ENCODE measurements around the gene RAMAC.
A peak's percentile ranks its signal among the peaks of the same experiment; 100 is the strongest.

RAMAC gene

GRCh38 chr15:82968066-82968465, 17.9 kb upstream of the RAMAC start:
- Histone ChIP-seq H3K4me3 (ENCODE audit: low read depth, low read length) (no peak overlapping the region), H3K4me1 (ENCODE audit: control insufficient read depth, insufficient read depth, low read length, unreplicated experiment) (no peaks in the 10 kb centered on the region), H3K27ac (ENCODE audit: low read depth, low read length) (no peak overlapping the region), H3K79me2 (ENCODE audit: control insufficient read depth, insufficient read depth, low read length, unreplicated experiment) (peaks cover 5% of the 10 kb centered on the region), H3K27me3 (ENCODE audit: insufficient read depth, low read length) (no peaks in the 10 kb centered on the region), H2AFZ (ENCODE audit: low read length, unreplicated experiment) (no peak overlapping the region), H3K36me3 (ENCODE audit: insufficient read depth, low read length) (no peaks in the 10 kb centered on the region)

- H3K27ac ChIP-seq (ENCODE audit: low read depth, low read length), result no peak overlapping the region
- peaks cover 8% of the 10 kb centered on the region for H3K79me2 ChIP-seq (ENCODE audit: control insufficient read depth, insufficient read depth, low read length, unreplicated experiment)
- no peaks in the 10 kb centered on the region for H3K27me3 ChIP-seq (ENCODE audit: insufficient read depth, low read length)
- no peaks in the 10 kb centered on the region for H3K4me1 ChIP-seq (ENCODE audit: control insufficient read depth, insufficient read depth, low read length, unreplicated experiment)
- no peaks in the 10 kb centered on the region for H3K36me3 ChIP-seq (ENCODE audit: insufficient read depth, low read length)
- H2AFZ ChIP-seq (ENCODE audit: low read length, unreplicated experiment), result no peak overlapping the region
- no peak overlapping the region for H3K4me3 ChIP-seq (ENCODE audit: low read depth, low read length)
These were observed 16.7 kb upstream of the RAMAC start for GRCh38 chr15:82969353-82969752.

- H3K79me2 ChIP-seq (ENCODE audit: control insufficient read depth, insufficient read depth, low read length, unreplicated experiment), result peaks cover 8% of the 10 kb centered on the region
- no peak overlapping the region for H2AFZ ChIP-seq (ENCODE audit: low read length, unreplicated experiment)
- no peak overlapping the region for H3K27ac ChIP-seq (ENCODE audit: low read depth, low read length)
- H3K27me3 ChIP-seq (ENCODE audit: insufficient read depth, low read length), result no peaks in the 10 kb centered on the region
- no peaks in the 10 kb centered on the region for H3K36me3 ChIP-seq (ENCODE audit: insufficient read depth, low read length)
- no peak overlapping the region for H3K4me3 ChIP-seq (ENCODE audit: low read depth, low read length)
- H3K4me1 ChIP-seq (ENCODE audit: control insufficient read depth, insufficient read depth, low read length, unreplicated experiment), result no peaks in the 10 kb centered on the region
These were observed 15.8 kb upstream of the RAMAC start for GRCh38 chr15:82970078-82970686.

GRCh38 chr15:82970696-82971095, 15.3 kb upstream of the RAMAC start:
- Histone ChIP-seq H3K79me2 (ENCODE audit: control insufficient read depth, insufficient read depth, low read length, unreplicated experiment) (peaks cover 8% of the 10 kb centered on the region), H3K4me1 (ENCODE audit: control insufficient read depth, insufficient read depth, low read length, unreplicated experiment) (no peaks in the 10 kb centered on the region), H2AFZ (ENCODE audit: low read length, unreplicated experiment) (no peak overlapping the region), H3K27ac (ENCODE audit: low read depth, low read length) (no peak overlapping the region), H3K4me3 (ENCODE audit: low read depth, low read length) (no peak overlapping the region), H3K27me3 (ENCODE audit: insufficient read depth, low read length) (no peaks in the 10 kb centered on the region), H3K36me3 (ENCODE audit: insufficient read depth, low read length) (no peaks in the 10 kb centered on the region)

- H3K79me2 ChIP-seq (ENCODE audit: control insufficient read depth, insufficient read depth, low read length, unreplicated experiment), result peaks cover 8% of the 10 kb centered on the region
- no peaks in the 10 kb centered on the region for H3K36me3 ChIP-seq (ENCODE audit: insufficient read depth, low read length)
- no peaks in the 10 kb centered on the region for H3K4me1 ChIP-seq (ENCODE audit: control insufficient read depth, insufficient read depth, low read length, unreplicated experiment)
- H2AFZ ChIP-seq (ENCODE audit: low read length, unreplicated experiment), result no peak overlapping the region
- H3K4me3 ChIP-seq (ENCODE audit: low read depth, low read length), result no peak overlapping the region
- H3K27ac ChIP-seq (ENCODE audit: low read depth, low read length), result no peak overlapping the region
- H3K27me3 ChIP-seq (ENCODE audit: insufficient read depth, low read length), result no peaks in the 10 kb centered on the region
These were observed 14.6 kb upstream of the RAMAC start for GRCh38 chr15:82971218-82971984.

- Histone ChIP-seq H2AFZ (ENCODE audit: low read length, unreplicated experiment) (no peak overlapping the region), H3K4me3 (ENCODE audit: low read depth, low read length) (no peak overlapping the region), H3K79me2 (ENCODE audit: control insufficient read depth, insufficient read depth, low read length, unreplicated experiment) (peaks cover 8% of the 10 kb centered on the region), H3K36me3 (ENCODE audit: insufficient read depth, low read length) (no peaks in the 10 kb centered on the region), H3K4me1 (ENCODE audit: control insufficient read depth, insufficient read depth, low read length, unreplicated experiment) (no peaks in the 10 kb centered on the region), H3K27me3 (ENCODE audit: insufficient read depth, low read length) (no peaks in the 10 kb centered on the region), H3K27ac (ENCODE audit: low read depth, low read length) (no peak overlapping the region)
These were observed 13.0 kb upstream of the RAMAC start for GRCh38 chr15:82972990-82973389.

- Histone ChIP-seq H3K27me3 (ENCODE audit: insufficient read depth, low read length) (no peaks in the 10 kb centered on the region), H3K36me3 (ENCODE audit: insufficient read depth, low read length) (0 out of 2 replicates have a peak, but pooled peaks cover 3% of the 10 kb centered on the region), H2AFZ (ENCODE audit: low read length, unreplicated experiment) (no peak overlapping the region), H3K4me3 (ENCODE audit: low read depth, low read length) (no peak overlapping the region), H3K4me1 (ENCODE audit: control insufficient read depth, insufficient read depth, low read length, unreplicated experiment) (no peaks in the 10 kb centered on the region), H3K79me2 (ENCODE audit: control insufficient read depth, insufficient read depth, low read length, unreplicated experiment) (peaks cover 7% of the 10 kb centered on the region), H3K27ac (ENCODE audit: low read depth, low read length) (no peak overlapping the region)
These were observed 8.9 kb upstream of the RAMAC start for GRCh38 chr15:82977076-82977475.

GRCh38 chr15:82978438-82978837, 7.6 kb upstream of the RAMAC start:
- Histone ChIP-seq H3K27ac (ENCODE audit: low read depth, low read length) (no peak overlapping the region), H2AFZ (ENCODE audit: low read length, unreplicated experiment) (no peak overlapping the region), H3K4me1 (ENCODE audit: control insufficient read depth, insufficient read depth, low read length, unreplicated experiment) (no peaks in the 10 kb centered on the region), H3K27me3 (ENCODE audit: insufficient read depth, low read length) (no peaks in the 10 kb centered on the region), H3K79me2 (ENCODE audit: control insufficient read depth, insufficient read depth, low read length, unreplicated experiment) (peaks cover 3% of the 10 kb centered on the region), H3K4me3 (ENCODE audit: low read depth, low read length) (no peak overlapping the region), H3K36me3 (ENCODE audit: insufficient read depth, low read length) (0 out of 2 replicates have a peak, but pooled peaks cover 3% of the 10 kb centered on the region)

GRCh38 chr15:82979726-82980125, 6.3 kb upstream of the RAMAC start:
- no peak overlapping the region for H2AFZ ChIP-seq (ENCODE audit: low read length, unreplicated experiment)
- no peaks in the 10 kb centered on the region for H3K27me3 ChIP-seq (ENCODE audit: insufficient read depth, low read length)
- H3K27ac ChIP-seq (ENCODE audit: low read depth, low read length), result no peak overlapping the region
- H3K4me1 ChIP-seq (ENCODE audit: control insufficient read depth, insufficient read depth, low read length, unreplicated experiment), result no peaks in the 10 kb centered on the region
- 0 out of 2 replicates have a peak, but pooled peaks cover 3% of the 10 kb centered on the region for H3K36me3 ChIP-seq (ENCODE audit: insufficient read depth, low read length)
- no peak overlapping the region for H3K4me3 ChIP-seq (ENCODE audit: low read depth, low read length)
- peaks cover 4% of the 10 kb centered on the region for H3K79me2 ChIP-seq (ENCODE audit: control insufficient read depth, insufficient read depth, low read length, unreplicated experiment)

- Histone ChIP-seq H3K4me1 (ENCODE audit: control insufficient read depth, insufficient read depth, low read length, unreplicated experiment) (no peaks in the 10 kb centered on the region), H2AFZ (ENCODE audit: low read length, unreplicated experiment) (no peak overlapping the region), H3K4me3 (ENCODE audit: low read depth, low read length) (no peak overlapping the region), H3K36me3 (ENCODE audit: insufficient read depth, low read length) (0 out of 2 replicates have a peak, but pooled peaks cover 3% of the 10 kb centered on the region), H3K27ac (ENCODE audit: low read depth, low read length) (no peak overlapping the region), H3K27me3 (ENCODE audit: insufficient read depth, low read length) (no peaks in the 10 kb centered on the region), H3K79me2 (ENCODE audit: control insufficient read depth, insufficient read depth, low read length, unreplicated experiment) (peaks cover 12% of the 10 kb centered on the region)
These were observed 5.0 kb upstream of the RAMAC start for GRCh38 chr15:82980981-82981380.

GRCh38 chr15:82986442-82986780, 401 bp downstream of the RAMAC start:
- Histone ChIP-seq H3K4me1 (ENCODE audit: control insufficient read depth, insufficient read depth, low read length, unreplicated experiment) (peaks cover 7% of the 10 kb centered on the region), H3K4me3 (ENCODE audit: low read depth, low read length) (peak overlapping the region; percentile 81), H3K79me2 (ENCODE audit: control insufficient read depth, insufficient read depth, low read length, unreplicated experiment) (peaks cover 32% of the 10 kb centered on the region), H3K36me3 (ENCODE audit: insufficient read depth, low read length) (peaks cover 7% of the 10 kb centered on the region), H2AFZ (ENCODE audit: low read length, unreplicated experiment) (peak overlapping the region; percentile 75), H3K27me3 (ENCODE audit: insufficient read depth, low read length) (no peaks in the 10 kb centered on the region), H3K27ac (ENCODE audit: low read depth, low read length) (peak overlapping the region; percentile 9; the same call in 1 of the 2 replicates)

Measured in ACC112 (cell line).